ENCODE results near the gene TRIM17.
"Not testable (repeated sequence)": the region's sequence is repeated elsewhere in the genome, so short reads cannot be mapped to it uniquely, and the experiment has no call there.

The TRIM17 gene

DNA sequence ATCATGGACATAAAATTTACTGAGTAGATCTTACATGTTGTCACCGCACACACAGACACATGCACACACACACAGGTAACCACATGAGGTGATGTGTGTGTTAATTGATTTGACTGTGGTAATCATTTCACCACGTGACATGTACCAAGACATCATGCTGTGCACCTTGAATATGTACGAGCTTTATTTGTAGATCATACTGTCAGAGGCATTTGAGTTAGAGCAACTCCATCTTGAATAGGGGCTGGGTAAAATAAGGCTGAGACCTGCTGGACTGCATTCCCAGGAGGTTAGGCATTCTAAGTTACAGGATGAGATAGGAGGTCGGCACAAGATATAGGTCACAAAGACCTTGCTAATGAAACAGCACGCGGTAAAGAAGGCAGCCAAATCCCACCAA lies 31.7 kb upstream of the TRIM17 start:
- no peak for DNase-seq

- no peak for DNase-seq
These were observed 30.2 kb upstream of the TRIM17 start for GRCh38 chr1:228446852-228447251.

GRCh38 chr1:228445843-228446650 lies 29.4 kb upstream of the TRIM17 start:
- DNase-seq, result no peak

- DNase-seq, result no peak
These were observed 28.8 kb upstream of the TRIM17 start for GRCh38 chr1:228445490-228445842.

GRCh38 chr1:228443395-228443794 lies 26.7 kb upstream of the TRIM17 start:
- DNase-seq, result no peak

GRCh38 chr1:228440761-228441500 lies 24.3 kb upstream of the TRIM17 start:
- DNase-seq, result no peak

GRCh38 chr1:228438266-228438665 lies 21.6 kb upstream of the TRIM17 start:
- DNase-seq, result no peak

DNA sequence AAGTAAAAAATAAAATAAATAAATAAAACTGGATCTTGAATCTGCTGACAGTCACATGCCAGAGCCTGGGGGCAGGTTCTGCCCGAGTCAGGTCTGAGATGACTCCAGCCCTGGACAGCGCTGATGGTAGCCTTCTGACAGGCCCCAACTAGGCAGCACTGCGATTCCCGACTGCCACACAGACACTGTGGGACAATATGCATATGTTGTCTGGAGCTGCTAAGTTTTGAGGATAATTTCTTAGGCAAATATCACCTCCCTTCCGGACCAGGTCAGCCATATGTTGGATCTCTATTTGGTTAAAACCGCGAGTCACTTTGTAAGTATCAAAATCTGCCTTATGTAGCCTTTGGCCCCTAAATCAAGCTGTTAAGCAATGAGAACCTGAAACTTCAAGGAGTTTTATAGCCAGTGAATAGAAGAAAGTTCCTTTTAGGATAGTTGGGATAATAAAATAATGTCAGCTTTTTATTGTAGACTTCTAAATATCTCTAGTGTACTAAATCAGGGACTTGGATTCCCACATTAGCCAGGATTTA lies 20.8 kb upstream of the TRIM17 start:
- no peak for DNase-seq

- DNase-seq, result no peak
These were observed 18.0 kb upstream of the TRIM17 start for GRCh38 chr1:228434689-228435088.

DNA sequence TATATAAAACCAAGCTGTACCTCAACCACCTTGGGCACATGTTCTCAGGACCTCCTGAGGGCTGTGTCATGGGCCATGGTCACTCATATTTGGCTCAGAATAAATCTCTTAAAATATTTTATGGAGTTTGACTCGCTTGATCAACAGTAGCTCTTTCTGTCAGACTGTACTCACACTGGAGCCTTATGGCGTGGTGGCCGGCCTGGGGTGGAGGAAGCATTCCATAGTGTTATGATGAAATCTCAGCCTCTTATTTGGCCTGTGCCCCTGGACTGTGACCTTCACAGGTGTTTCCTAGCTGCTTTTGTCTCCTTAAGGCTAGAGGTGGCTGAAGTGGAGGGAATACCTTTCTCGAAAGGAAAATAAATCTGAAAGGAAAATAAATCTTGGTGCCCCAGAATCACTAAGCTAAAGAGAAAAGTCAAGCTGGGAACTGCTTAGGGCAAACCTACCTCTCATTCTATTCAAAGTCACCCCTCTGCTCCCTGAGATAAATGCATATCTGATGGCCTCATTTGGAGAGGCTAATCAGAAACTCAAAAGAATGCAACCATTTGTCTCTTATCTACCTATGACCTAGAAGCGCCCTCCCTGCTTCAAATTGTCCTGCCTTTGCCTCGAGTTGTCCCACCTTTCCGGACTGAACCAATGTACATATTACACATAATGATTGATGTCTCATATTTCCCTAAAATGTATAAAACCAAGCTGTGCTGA lies 16.8 kb upstream of the TRIM17 start:
- DNase-seq, result not testable (repeated sequence)

GRCh38 chr1:228430243-228430642 lies 13.6 kb upstream of the TRIM17 start:
- no peak for DNase-seq

DNA sequence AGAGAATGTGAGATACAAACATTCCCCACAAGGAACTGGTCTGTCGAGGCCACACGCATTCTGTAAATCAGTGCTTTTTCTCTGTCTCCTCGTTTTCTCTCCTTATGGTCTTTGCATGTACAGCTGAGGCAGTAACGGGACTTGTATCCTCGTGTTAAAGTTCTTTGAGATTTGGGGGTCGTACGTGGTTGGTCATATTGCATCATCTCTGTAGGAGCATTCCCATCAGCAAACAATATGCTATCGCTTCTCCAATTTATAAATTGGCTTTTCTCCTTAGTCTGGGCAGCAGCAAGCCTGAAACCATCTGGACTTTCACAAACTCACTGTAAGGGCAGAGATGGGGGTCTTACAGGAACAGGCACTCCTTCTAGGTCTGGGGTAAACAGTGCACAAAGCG lies 13.0 kb upstream of the TRIM17 start:
- DNase-seq, result no peak

GRCh38 chr1:228429007-228429406 lies 12.3 kb upstream of the TRIM17 start:
- DNase-seq, result no peak

GRCh38 chr1:228428412-228428811 lies 11.8 kb upstream of the TRIM17 start:
- no peak for DNase-seq

DNA sequence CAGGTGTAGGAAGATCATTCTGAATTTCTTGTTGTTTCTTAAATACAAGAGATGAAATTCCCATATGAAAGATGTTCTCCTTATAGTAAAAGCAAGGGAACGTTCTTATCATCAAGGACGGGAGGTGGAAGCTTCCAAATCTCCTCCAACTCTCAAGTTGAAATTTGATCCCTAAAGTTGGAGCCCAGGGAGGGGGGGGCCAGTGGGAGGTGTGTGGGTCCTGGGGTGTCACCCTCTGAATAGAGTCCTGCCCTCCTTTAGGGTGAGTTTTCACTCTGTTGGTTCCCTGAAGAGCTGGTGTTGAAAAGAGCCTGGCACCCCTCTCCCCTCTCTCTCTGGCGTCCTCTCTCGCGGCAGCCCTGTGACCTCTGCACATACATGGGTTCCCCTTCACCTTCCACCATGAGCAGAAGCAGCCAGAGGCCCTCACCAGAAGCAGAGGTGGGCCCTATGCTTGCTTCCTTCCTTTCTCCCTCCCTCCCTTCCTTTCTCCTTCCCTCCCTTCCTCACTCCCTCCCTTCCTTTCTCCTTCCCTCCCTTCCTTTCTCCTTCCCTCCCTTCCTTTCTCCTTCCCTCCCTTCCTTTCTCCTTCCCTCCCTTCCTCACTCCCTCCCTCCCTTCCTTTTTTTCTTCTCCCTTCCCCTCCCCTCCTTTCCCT lies 10.0 kb upstream of the TRIM17 start:
- no peak for DNase-seq

GRCh38 chr1:228424685-228425660 lies 8.3 kb upstream of the TRIM17 start:
- DNase-seq, result no peak

DNA sequence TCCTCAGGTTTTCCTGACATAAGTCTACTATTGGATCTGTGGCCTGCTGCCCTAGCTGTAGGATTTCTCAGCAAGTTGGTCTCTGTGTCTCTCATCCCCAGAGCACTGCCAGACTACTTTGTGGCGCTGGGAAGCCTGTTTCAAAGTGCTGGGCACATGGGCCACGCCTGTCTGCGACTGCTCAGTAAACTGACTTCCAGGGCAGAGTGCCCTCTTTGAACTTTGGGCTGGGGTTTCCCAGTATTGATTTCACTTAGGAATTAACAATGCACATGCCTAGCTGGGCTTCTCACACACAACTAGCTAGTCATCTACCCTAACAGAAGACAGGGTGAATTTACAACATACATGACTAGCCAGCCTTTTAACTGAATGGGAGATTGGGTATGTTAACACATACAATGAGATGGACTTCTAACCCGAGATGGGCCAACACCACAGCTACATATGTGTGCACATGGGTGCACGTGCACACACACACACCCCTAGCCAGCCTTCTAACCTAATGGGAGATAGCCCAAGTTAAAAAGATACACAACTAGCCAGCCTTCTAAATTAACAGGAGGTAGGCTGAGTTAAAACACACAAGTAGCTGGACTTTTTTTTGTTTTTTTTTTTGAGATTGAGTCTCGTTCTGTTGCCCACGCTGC lies 6.9 kb upstream of the TRIM17 start:
- no peak for DNase-seq

DNA sequence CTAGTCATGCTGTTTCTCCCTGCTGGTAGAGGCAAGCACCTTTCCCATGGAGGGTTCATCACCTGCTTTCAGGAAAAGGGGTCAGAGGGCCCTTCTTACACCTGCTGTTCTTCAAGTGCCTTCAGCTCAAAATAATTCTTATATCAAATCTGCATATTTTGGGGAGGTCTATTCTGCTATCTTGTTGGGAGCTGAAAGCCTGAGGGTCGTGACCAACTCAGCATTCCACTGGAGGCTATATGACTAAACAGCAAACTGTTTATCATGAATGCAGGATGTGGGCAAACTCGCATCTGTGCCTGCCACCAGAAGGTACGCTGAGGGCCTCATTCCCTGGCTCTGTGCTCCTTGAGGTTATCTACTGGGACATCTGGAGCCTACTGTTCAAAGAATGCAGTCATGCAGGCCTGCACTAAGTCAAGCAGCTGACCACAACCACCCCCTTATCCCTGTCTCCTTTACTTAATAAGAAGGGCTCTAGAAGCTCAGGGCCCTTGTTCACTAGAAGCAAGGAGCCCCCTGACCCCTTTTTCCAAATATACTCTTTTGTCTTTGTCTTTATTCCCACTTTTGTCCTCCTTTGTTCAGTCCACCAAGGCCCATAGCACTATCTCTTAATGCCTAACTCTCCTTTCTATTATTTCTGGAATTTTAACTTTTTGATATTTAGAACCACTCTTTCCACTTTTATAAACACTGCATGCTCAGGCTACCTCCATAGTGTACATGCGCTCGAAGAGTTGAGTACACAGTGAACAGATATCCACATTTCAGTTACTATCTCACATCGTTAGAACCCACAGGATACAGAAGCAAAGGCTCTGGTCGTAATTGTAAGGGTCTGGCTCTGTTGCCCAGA lies 4.5 kb upstream of the TRIM17 start:
- DNase-seq, result no peak

DNA sequence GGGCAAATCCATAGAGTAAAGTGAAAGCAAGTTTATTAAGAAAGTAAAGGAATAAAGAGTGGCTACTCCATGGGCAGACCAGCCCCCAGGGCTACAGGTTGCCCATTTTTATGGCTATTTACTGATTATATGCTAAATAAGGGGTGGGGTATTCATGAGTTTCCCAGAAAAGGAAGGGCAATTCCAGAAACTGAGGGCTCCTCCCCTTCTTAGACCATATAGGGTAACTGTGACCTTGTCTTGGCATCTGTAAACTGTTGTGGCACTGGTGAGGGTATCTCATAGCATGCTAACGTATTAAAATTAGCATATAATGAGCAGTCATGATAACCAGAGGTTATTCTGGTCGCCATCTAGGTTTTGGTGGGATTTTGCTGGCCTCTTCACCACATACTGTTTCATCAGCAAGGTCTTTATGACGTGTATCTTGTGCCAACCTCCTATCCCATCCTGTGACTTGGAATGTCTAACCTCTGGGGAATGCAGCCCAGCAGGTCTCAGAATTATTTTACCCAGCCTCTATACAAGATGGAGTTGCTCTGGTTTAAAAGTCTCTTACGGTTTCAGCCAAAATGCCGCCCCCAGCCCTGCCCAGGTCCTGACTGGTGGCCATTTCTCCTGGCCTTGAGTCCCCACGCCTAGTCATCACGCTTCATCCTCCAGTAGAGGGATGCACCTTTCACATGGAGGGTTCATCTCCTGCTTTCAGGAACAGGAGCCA lies 982 bp upstream of the TRIM17 start:
- no peak for DNase-seq

DNA sequence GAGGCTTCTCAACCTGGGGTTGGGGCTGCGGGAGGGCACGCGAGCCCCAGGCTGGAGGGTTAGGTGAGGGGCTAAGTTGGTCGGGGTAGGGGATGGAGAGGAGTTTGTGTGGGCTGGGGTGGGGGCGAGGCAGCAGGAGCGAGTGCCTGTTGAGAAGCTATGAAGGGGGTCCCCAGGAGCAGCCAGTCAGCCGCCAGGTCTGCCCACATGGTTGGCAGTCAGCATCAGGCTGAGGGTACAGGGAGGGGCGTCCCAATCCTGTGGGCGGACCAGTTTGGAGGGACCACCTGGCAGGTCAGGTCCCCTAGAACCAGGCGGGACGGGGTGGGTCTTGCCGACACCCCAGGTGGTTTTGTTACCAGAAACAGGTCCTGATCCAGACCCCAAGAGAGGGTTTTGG lies 400 bp upstream of the TRIM17 start:
- DNase-seq, result no peak
